GM12801 (cell line): ENCODE results near the gene IL17B.

Experiments
- TF ChIP-seq, protein P1 (sequence below): IDR thresholded peaks from one replicate; pipeline ENCODE4 v1.5.1; 2011; ENCODE audit warnings: control low read depth; ENCODE audit not compliant: insufficient read length; ENCODE audit errors: extremely low read depth

Gene IL17B

DNA sequence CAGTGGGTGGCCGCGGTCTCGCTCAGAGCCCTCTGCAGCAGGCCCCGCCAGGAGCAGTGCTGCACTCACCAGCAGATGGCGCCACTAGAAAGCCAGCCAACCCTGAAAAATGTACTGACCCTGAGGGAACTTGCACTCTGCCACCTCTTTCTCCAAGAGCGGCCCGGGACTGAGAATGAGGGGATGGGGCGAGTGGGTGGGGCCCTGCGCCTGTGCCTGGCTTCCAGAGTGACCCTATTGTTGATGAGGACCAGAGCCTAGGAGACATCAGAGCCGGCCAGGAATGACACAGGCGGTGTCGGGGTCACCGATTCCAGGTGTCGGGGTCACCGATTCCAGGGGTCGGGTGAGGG, 2.9 kb upstream of the IL17B start:
- TF ChIP-seq, protein P1, sequence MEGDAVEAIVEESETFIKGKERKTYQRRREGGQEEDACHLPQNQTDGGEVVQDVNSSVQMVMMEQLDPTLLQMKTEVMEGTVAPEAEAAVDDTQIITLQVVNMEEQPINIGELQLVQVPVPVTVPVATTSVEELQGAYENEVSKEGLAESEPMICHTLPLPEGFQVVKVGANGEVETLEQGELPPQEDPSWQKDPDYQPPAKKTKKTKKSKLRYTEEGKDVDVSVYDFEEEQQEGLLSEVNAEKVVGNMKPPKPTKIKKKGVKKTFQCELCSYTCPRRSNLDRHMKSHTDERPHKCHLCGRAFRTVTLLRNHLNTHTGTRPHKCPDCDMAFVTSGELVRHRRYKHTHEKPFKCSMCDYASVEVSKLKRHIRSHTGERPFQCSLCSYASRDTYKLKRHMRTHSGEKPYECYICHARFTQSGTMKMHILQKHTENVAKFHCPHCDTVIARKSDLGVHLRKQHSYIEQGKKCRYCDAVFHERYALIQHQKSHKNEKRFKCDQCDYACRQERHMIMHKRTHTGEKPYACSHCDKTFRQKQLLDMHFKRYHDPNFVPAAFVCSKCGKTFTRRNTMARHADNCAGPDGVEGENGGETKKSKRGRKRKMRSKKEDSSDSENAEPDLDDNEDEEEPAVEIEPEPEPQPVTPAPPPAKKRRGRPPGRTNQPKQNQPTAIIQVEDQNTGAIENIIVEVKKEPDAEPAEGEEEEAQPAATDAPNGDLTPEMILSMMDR: peak; percentile 74

DNA sequence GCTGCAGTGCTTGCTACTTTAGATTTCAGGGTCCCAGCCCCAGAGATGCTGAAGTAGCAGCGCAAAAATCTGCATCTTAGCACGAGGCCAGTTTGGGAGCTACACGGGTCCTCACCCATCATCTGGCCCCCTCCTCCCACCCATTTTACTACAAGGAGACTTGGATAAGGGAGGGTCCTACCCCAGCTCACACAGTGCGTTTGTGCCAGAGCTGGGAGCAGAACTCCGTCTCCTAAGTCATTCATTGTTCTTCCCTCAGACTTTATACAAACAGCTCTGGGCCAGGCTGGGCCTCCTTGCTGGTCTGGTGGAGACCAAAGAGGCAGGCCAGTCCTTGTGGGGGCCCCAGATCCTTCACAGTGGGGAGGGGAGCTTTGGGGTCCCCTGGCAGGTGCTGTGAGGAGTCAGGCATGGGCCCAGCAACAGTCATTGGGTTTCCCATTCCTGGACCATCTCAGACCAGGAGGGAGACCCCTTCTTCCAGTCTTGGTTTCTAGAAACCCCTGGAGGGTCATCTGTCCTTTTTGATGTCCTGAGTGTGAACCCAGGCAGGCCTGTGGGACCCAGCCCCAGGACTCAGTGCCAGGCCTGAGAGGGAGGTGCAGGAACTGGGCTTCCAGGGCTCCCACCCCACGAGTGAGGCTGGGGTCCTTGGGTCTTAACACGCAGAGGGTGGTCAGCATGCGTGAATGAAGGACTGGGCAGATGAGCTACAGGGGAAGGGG, 2.3 kb upstream of the IL17B start:
- TF ChIP-seq, protein P1: no peak

DNA sequence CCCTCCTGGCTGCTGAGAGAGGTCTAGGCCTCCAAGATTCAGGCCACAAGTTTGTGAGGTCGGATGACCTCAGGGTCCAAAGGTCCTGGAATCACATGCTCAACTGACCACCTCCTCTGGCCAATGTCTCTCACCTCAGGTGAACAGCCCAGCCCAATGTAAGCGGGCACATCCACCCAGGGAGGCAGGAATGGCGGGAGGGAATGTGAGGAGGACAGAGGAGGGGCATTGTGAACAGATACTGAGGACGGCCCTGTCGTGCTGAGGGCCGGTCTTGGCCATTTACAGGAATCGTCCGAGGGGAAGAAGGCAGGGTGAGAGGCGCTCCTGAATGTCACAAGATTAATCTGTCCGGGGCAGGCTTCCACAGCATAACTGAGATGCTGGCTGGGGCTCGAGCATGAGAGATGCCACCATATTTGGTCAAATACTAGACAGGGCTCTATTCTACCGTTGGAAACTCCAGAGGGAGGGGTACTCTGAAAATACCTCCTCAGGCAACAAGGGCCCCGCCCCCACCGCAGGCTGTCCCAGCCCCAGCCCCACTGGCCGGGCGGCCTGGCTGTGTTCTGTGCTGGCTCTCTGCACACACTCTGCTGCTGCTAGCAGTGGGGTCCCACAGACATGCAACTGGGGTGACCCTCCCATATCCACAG, 1.5 kb upstream of the IL17B start:
- TF ChIP-seq, protein P1: no peak

DNA sequence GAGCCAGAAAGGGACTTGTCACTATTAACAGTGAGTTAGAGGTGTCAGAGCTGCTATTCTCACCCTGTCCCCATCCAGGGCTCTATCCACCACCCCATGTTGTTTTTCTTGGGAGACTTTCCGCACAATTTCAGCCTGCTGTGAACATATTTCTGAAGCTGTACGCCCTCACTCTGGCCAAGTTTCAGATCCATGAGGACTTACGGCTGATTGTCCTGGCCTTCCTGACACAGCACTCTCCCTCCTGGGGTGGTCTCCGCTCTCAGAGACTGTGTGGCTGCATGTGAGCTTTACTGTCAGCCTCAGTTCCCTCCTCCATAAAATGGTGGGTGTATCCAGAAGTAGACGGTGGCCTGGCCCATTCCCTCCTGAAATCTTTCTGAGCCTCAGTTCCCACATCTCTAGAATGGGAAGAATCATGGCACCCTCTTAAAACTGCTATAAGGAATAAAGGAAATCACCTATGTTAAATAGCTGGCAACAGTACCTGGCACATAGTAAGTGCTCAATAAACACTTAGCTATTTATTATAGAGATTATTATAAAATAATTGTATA, 804 bp upstream of the IL17B start:
- TF ChIP-seq, protein P1: no peak

DNA sequence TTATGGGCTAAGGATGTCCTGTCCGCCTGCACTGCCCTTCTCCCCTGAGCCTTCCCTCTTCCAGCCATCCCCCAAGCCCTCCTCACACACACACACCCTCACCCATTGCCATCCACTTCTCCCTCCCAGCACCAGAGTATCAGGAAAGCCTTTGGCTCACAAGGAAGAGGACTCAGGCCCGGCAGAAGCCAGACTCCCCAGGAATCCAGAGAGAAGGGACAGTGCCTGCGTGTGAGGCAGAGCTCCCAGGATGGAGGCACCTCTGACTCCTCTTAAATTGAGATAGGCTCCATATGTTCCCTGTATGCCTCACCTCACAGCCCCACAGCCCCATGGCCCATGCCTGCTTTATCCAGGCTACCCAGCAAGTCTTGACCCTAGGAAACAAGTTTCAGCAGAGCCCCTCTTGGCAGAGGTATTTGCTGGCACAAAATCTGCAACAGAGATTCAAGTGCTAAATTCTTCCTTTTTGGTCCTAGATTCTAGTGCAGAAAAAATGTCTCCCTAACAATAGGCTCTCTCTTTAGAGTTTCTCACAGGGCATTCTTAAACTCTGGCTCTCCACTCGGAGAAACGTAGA, 761 bp downstream of the IL17B start:
- TF ChIP-seq, protein P1: no peak

DNA sequence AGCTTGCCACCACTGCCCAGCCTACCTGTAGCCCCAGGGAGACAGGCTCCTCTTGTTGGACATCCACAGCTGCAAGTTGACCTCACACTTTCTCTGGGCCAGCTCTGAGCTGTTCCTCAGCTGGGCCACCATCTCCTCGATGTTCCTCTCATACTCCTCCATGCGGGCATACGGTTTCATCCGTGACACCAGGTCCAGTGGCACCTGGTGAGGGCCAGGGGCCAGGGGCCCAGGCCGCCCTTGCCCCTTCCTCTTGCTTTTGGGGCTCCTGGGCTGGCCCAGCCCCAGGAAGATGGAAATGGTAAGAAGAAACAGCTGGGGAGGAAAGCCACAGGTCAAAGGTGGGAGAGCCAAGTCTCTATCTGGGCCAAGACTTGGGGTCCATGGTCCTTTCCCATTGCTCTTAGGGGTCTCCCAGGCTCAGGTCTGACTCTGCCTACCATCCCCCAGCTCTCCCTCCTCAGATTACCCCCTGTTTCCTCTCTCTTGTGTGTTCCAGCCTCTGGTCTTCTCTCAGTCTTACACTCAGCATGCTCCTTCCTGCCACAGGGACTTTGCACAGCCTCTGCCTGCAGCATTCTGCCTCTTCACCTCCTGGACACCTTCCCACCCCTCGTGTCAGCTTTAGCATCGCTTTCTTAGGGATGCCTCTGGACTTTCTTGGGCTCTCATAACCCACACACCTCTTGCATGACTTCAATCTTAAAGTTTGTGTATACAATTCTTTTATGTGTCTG, 2.2 kb downstream of the IL17B start:
- TF ChIP-seq, protein P1: no peak

DNA sequence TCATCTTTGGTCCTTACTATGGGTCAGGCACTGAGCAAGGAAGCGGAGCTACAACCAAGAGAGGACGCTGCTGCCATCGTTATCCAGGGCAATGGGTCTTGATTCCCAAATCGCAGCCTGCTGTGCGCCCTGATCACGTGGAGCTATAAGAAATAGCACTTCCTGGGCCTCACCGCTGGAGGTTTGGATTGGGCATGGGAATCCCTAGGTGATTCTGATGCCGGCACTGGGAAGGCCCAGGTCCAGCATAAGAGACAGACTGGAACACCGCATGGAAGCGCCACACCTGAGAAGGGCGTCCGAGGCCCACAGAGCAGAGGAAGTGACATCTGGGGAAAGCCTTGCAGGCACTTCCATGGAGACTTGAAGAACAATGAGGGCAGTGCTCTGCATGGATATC, 3.0 kb downstream of the IL17B start:
- TF ChIP-seq, protein P1: no peak
